Measurements from ENCODE around the gene STK32A. TPM values are rescaled to one million over a fixed set of nuclear protein-coding genes. Genes with fewer than 3 reads are reported as not detected.
A peak's percentile ranks its signal among the peaks of the same experiment; 100 is the strongest.

The STK32A gene
- polyA plus RNA-seq, 2 of the 4 experiments (the other 2 are of a cell fraction), result 0.45 to 1.2 TPM

DNA sequence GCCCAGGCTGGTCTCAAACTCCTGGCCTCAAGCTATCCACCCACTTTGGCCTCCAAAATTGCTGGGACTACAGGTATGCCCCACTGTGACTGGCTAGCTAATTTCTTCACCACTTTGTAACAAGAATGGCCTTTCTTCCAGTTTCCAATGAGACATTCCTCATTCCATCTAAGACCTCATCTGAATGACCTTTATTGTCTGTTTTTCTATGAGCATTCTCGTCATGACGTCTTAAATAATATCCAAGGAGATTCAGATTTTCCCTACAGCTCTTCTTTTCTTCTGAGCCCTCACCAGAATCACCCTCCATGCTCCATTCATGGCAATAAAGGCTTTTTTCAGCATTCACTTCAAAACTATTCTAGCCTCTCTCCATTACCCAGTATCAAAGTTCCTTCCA lies 30.2 kb upstream of the STK32A start:
- POLR2A ChIA-PET, result no interaction called here
- ATAC-seq (no peak), FAIRE-seq (no peak), DNase-seq (ENCODE audit: low read depth in 1 of 2, low spot score in 1 of 2) (no peak)
- Histone ChIP-seq H3K9me3 (no peaks in the 10 kb centered on the region), H3K4me1 (no peaks in the 10 kb centered on the region), H3K4me3 (no peak overlapping the region), H3K27ac (no peak overlapping the region), H3K4me2 (no peak overlapping the region)
- CTCF ChIA-PET, result interaction anchor here (1.0 kb wide), 1 partner anchor 19 kb away, joined by 3 read pairs; no protein-coding TSS in a partner anchor
- TF ChIP-seq CHD2 (IDR thresholded peaks at IDR 0.05; ENCODE audit: low read length, partially characterized antibody), result no peak
- WGBS (ENCODE audit: missing lambda C conversion rate), result 7% methylated on average over 2 of the region's 2 CpGs

DNA sequence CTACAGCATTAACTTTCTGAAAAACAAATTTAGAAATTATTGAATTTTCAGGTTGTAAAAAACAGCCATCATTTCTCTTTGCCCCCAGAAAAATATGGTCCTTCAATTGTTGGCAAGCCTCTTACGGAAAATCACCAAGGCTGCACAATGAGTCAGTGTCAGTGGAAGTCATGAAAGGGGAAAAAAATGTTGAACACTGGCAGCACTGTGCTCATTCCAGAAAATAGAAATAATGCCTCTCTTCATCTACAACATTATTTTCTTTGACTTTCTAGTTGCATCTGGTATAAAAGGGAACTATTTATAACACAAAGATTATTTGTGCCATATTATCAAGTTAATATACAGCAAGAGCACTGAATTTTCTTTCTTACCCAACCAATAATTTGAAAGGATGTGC lies 26.7 kb upstream of the STK32A start:
- Histone ChIP-seq H3K27ac (no peak overlapping the region), H3K9me3 (no peaks in the 10 kb centered on the region), H3K4me2 (no peak overlapping the region), H3K4me1 (no peaks in the 10 kb centered on the region), H3K4me3 (no peak overlapping the region)
- FAIRE-seq (no peak), DNase-seq (ENCODE audit: low read depth in 1 of 2, low spot score in 1 of 2) (no peak), ATAC-seq (no peak)
- ChIA-PET CTCF (no interaction called here), POLR2A (no interaction called here)
- no peak for TF ChIP-seq HOXA7 (CRISPR knock-in tag; IDR thresholded peaks at IDR 0.05)
- no peak for TF ChIP-seq RARB (CRISPR knock-in tag; IDR thresholded peaks at IDR 0.05)
- no peak for TF ChIP-seq CBX2 (IDR thresholded peaks at IDR 0.05; ENCODE audit: borderline replicate concordance, low read depth)
- TF ChIP-seq HOXB5 (CRISPR knock-in tag; IDR thresholded peaks at IDR 0.05), result no peak
- TF ChIP-seq PHF8 (IDR thresholded peaks at IDR 0.05; ENCODE audit: borderline replicate concordance, low read depth), result no peak
- TF ChIP-seq ZSCAN20 (CRISPR knock-in tag; IDR thresholded peaks at IDR 0.05), result no peak
- TF ChIP-seq MYC (IDR thresholded peaks at IDR 0.05; ENCODE audit: borderline replicate concordance, low read length), result no peak
- TF ChIP-seq FOXS1 (CRISPR knock-in tag; IDR thresholded peaks at IDR 0.05), result no peak
- TF ChIP-seq NR3C1 (IDR thresholded peaks at IDR 0.05), result no peak
- TF ChIP-seq NPAS2 (CRISPR knock-in tag; IDR thresholded peaks at IDR 0.05; ENCODE audit: borderline replicate concordance), result no peak
- TF ChIP-seq MAFK (IDR thresholded peaks at IDR 0.05; ENCODE audit: partially characterized antibody), result no peak
- no peak for TF ChIP-seq MAZ (IDR thresholded peaks at IDR 0.05; ENCODE audit: borderline replicate concordance, low read depth, low read length)
- TF ChIP-seq BHLHE40 (IDR thresholded peaks at IDR 0.05; ENCODE audit: low read depth, low read length), result no peak
- no peak for TF ChIP-seq CHD2 (IDR thresholded peaks at IDR 0.05; ENCODE audit: low read length, partially characterized antibody)
- TF ChIP-seq ATOH8 (CRISPR knock-in tag; IDR thresholded peaks at IDR 0.05; ENCODE audit: low read depth), result no peak
- TF ChIP-seq, protein P1, sequence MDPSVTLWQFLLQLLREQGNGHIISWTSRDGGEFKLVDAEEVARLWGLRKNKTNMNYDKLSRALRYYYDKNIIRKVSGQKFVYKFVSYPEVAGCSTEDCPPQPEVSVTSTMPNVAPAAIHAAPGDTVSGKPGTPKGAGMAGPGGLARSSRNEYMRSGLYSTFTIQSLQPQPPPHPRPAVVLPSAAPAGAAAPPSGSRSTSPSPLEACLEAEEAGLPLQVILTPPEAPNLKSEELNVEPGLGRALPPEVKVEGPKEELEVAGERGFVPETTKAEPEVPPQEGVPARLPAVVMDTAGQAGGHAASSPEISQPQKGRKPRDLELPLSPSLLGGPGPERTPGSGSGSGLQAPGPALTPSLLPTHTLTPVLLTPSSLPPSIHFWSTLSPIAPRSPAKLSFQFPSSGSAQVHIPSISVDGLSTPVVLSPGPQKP (IDR thresholded peaks at IDR 0.05; ENCODE audit: low read depth, low read length), result no peak
- TF ChIP-seq, protein P2, sequence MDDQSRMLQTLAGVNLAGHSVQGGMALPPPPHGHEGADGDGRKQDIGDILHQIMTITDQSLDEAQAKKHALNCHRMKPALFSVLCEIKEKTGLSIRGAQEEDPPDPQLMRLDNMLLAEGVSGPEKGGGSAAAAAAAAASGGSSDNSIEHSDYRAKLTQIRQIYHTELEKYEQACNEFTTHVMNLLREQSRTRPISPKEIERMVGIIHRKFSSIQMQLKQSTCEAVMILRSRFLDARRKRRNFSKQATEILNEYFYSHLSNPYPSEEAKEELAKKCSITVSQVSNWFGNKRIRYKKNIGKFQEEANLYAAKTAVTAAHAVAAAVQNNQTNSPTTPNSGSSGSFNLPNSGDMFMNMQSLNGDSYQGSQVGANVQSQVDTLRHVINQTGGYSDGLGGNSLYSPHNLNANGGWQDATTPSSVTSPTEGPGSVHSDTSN (IDR thresholded peaks at IDR 0.05), result no peak
- TF ChIP-seq JUNB (IDR thresholded peaks at IDR 0.05), result no peak
- TF ChIP-seq EHF (CRISPR knock-in tag; IDR thresholded peaks at IDR 0.05), result no peak
- no peak for TF ChIP-seq RFX5 (IDR thresholded peaks at IDR 0.05)
- WGBS (ENCODE audit: missing lambda C conversion rate), result 50% methylated on average over 1 of the region's 1 CpG

DNA sequence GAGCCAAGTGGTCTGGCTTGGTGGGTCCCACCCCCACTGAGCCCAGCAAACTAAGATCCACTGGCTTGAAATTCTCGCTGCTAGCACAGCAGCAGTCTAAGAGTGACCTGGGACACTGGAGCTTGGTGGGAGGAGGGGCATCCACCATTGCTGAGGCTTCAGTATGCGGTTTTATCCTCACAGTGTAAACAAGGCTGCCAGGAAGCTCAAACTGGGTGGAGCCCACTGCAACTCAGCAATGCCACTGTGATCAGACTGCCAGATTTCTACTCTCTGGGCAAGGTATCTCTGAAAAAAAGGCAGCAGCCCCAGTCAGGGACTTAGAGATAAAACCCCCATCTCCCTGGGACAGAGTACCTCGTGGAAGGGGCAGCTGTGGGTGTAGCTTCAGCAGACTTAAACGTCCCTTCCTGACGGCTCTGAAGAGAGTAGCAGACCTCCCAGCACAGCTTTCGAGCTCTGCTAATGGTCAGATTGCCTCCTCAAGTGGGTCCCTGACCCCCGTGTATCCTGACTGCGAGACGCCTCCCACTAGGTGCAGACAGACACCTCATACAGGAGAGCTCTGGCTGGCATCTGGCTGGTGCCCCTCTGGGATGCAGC lies 18.2 kb upstream of the STK32A start:
- Histone ChIP-seq H3K27ac (no peak overlapping the region), H3K4me2 (no peak overlapping the region), H3K4me3 (no peak overlapping the region), H3K9me3 (no peaks in the 10 kb centered on the region), H3K4me1 (no peaks in the 10 kb centered on the region)
- DNase-seq (ENCODE audit: low read depth in 1 of 2, low spot score in 1 of 2) (no peak), FAIRE-seq (no peak), ATAC-seq (peak in 1 of 2 experiments; percentile 41; a peak in 2 of 6 replicates)
- ChIA-PET POLR2A (no interaction called here), CTCF (interaction anchor here (0.6 to 2.0 kb wide), 5 partner anchors 21 to 186 kb away, joined by 3 to 10 read pairs (median 6); no protein-coding TSS in a partner anchor)
- 23% methylated on average over 8 of the region's 9 CpGs for WGBS (ENCODE audit: missing lambda C conversion rate)
- TF ChIP-seq REST (IDR thresholded peaks at IDR 0.05) (no peak), FOXS1 (CRISPR knock-in tag; IDR thresholded peaks at IDR 0.05) (no peak), SMC3 (IDR thresholded peaks at IDR 0.05) (no peak), CHD4 (IDR thresholded peaks at IDR 0.05; ENCODE audit: borderline replicate concordance) (no peak), HES2 (IDR thresholded peaks at IDR 0.05) (no peak), HEYL (CRISPR knock-in tag; IDR thresholded peaks at IDR 0.05) (no peak), TFCP2L1 (CRISPR knock-in tag; IDR thresholded peaks at IDR 0.05) (no peak)

Data from A549 (cell line).